Stimulated activated naive CD8-positive, alpha-beta T cell treated with anti-CD3 and anti-CD28 coated beads, Interleukin-15, Interleukin-2, amounts not matched to agents 100 U/mL and 50 U/mL, for 24 hours (primary cell): Measurements from ENCODE around the gene OLR1.

Source experiments
- ATAC-seq: fragments of 150-1000 bp; cut with Tn5 transposase; one replicate; pipeline ENCODE4 v1.10.0; 2021
- DNase-seq: peaks from one replicate; pipeline ENCODE4 v3.0.0; 2021

Gene OLR1

GRCh38 chr12:10153271-10154144, 18.4 kb downstream of the OLR1 start:
- DNase-seq (peak; percentile 60), ATAC-seq (peak; percentile 86)

- no peak for DNase-seq
- ATAC-seq = no peak
Measured at GRCh38 chr12:10151621-10152020, 20.3 kb downstream of the OLR1 start.

GRCh38 chr12:10147714-10148403, 24.1 kb downstream of the OLR1 start:
- ATAC-seq (peak; percentile 28), DNase-seq (no peak)

- DNase-seq (no peak), ATAC-seq (no peak)
Measured at GRCh38 chr12:10142976-10143589, 28.8 kb downstream of the OLR1 start.

- DNase-seq (peak; percentile 45), ATAC-seq (peak; percentile 61)
Measured at GRCh38 chr12:10140001-10140400, 31.9 kb downstream of the OLR1 start.

GRCh38 chr12:10136637-10137205, 35.2 kb downstream of the OLR1 start:
- no peak for ATAC-seq
- no peak for DNase-seq

GRCh38 chr12:10135126-10135525, 36.8 kb downstream of the OLR1 start:
- ATAC-seq = no peak
- no peak for DNase-seq

- ATAC-seq (no peak), DNase-seq (no peak)
Measured at GRCh38 chr12:10132850-10133370, 39.0 kb downstream of the OLR1 start.

- ATAC-seq (no peak), DNase-seq (no peak)
Measured at GRCh38 chr12:10131111-10131690, 40.7 kb downstream of the OLR1 start.

GRCh38 chr12:10130042-10130441, 41.9 kb downstream of the OLR1 start, which contains the start of gene CLEC7A:
Gene CLEC7A, minus strand, starts transcription at chr12:10130199. Its CDS starts 117 bp downstream, at chr12:10130082.
- ATAC-seq = peak; percentile 85
- no peak for DNase-seq

- ATAC-seq = no peak
- no peak for DNase-seq
Measured at GRCh38 chr12:10128687-10129086, 43.2 kb downstream of the OLR1 start.

- ATAC-seq (no peak), DNase-seq (no peak)
Measured at GRCh38 chr12:10126413-10126812, 45.5 kb downstream of the OLR1 start.

GRCh38 chr12:10122689-10123088, 49.2 kb downstream of the OLR1 start:
- ATAC-seq (no peak), DNase-seq (no peak)

- DNase-seq = no peak
- no peak for ATAC-seq
Measured at GRCh38 chr12:10121278-10121677, 50.7 kb downstream of the OLR1 start.

GRCh38 chr12:10119066-10119465, 52.9 kb downstream of the OLR1 start:
- DNase-seq = no peak
- ATAC-seq = no peak

GRCh38 chr12:10115890-10116289, 56.0 kb downstream of the OLR1 start:
- DNase-seq (no peak), ATAC-seq (no peak)

- DNase-seq (no peak), ATAC-seq (no peak)
Measured at GRCh38 chr12:10115311-10115710, 56.6 kb downstream of the OLR1 start.

- no peak for ATAC-seq
- no peak for DNase-seq
Measured at GRCh38 chr12:10113920-10114319, 58.0 kb downstream of the OLR1 start.

- no peak for DNase-seq
Measured at GRCh38 chr12:10113075-10113474, 58.9 kb downstream of the OLR1 start.

GRCh38 chr12:10111451-10111850, 60.5 kb downstream of the OLR1 start:
- DNase-seq (no peak), ATAC-seq (no peak)

More at GRCh38 chr12:10113075-10113474, 58.9 kb downstream of the OLR1 start:
- no peak for ATAC-seq

GRCh38 chr12:10110256-10110844, 61.6 kb downstream of the OLR1 start:
- ATAC-seq (no peak), DNase-seq (no peak)
